Kidney (tissue), 14 donors: ENCODE data around the gene CYP2A7. TPM values are rescaled to one million over a fixed set of nuclear protein-coding genes. Genes with fewer than 3 reads are reported as not detected.
"Not testable (repeated sequence)": the region's sequence is repeated elsewhere in the genome, so short reads cannot be mapped to it uniquely, and the experiment has no call there.

Source experiments
- DNase-seq, 5 donors: peaks; one replicate each; pipeline ENCODE4 v3.0.0-alpha.2; 2013 to 2020
- FAIRE-seq: peaks from 2 replicates; lab custom pipeline; 2012; peaks lifted over from hg19 to GRCh38; lab: Jason Lieb, UNC
- H3K27ac ChIP-seq, 2 donors: one replicate each; pipeline ENCODE4 v1.7.0; 2013; ENCODE audit warnings: low read depth in 2 of 2, low read length in 2 of 2, inconsistent platforms in 1 of 2
- H3K27me3 ChIP-seq: one replicate; pipeline ENCODE4 v1.7.1; 2013; ENCODE audit warnings: low read length, inconsistent platforms; ENCODE audit not compliant: control insufficient read depth, insufficient read depth
- H3K36me3 ChIP-seq, 3 donors: one replicate each; pipeline versions ENCODE4 v1.7.0 to v1.7.1; 2013; ENCODE audit warnings: low read length in 3 of 3, control low read depth in 1 of 3, inconsistent platforms in 1 of 3; ENCODE audit not compliant: insufficient read depth in 3 of 3, control insufficient read depth in 2 of 3
- H3K4me1 ChIP-seq, 3 donors: one replicate each; pipeline versions ENCODE4 v1.7.0 to v1.7.1; 2013; ENCODE audit warnings: low read length in 3 of 3, inconsistent platforms in 1 of 3, low read depth in 1 of 3; ENCODE audit not compliant: control insufficient read depth in 2 of 3, insufficient read depth in 2 of 3
- H3K4me3 ChIP-seq, 3 donors: one replicate each; pipeline versions ENCODE4 v1.7.0 to v1.8.1; 2013; ENCODE audit warnings: low read length in 3 of 3, control low read depth in 1 of 3, inconsistent platforms in 1 of 3
- H3K9ac ChIP-seq, 3 donors: one replicate each; pipeline versions ENCODE4 v1.7.0 to v1.7.1; 2013; ENCODE audit warnings: low read length in 3 of 3, control low read depth in 1 of 3, inconsistent platforms in 1 of 3
- H3K9me3 ChIP-seq, 3 donors: one replicate each; pipeline versions ENCODE4 v1.7.0 to v1.7.1; 2013; ENCODE audit warnings: low read length in 3 of 3, control low read depth in 1 of 3, inconsistent platforms in 1 of 3; ENCODE audit not compliant: control insufficient read depth in 2 of 3, insufficient read depth in 1 of 3
- CTCF ChIP-seq: IDR thresholded peaks from 3 replicates; pipeline ENCODE4 v1.5.1; 2012; ENCODE audit warnings: mild to moderate bottlenecking, moderate library complexity, borderline replicate concordance; ENCODE audit not compliant: insufficient read depth; ENCODE audit errors: extremely low read depth
- intact Hi-C: fragments of 100-400 bp; cut with DNase I; formaldehyde crosslinking; loops from one replicate; pipeline ENCODE4 v1.11.1; 2022
- polyA plus RNA-seq: library from polyadenylated mRNA; stranded (reverse); fragments of 350-450 nt; fragmentation: Illumina TruSeq; extraction: RNeasy Lipid Tissue Mini Kit (QIAGEN cat#74804); gene quantifications from one replicate; pipeline ENCODE4 v1.2.3, GENCODE V29; 2014; ENCODE audit warnings: low read depth, low replicate concordance; ENCODE audit not compliant: insufficient read depth
- total RNA-seq: library from RNA; stranded (reverse); fragmentation: NEBNext Ultra II Directional; extraction: Animal tissue kit (Norgen Biotek cat#: 25700); gene quantifications from one replicate; pipeline ENCODE4 v1.2.1, GENCODE V29; 2021
- donor health status: control.
- donor health status: control.
- donor health status: control.
- donor health status: control.
- donor health status: control.
- donor health status: DM: yes; HTN: yes; CAD: no.
- donor health status: Normal renal cell carcinoma (clear cell type).

CYP2A7 gene
- total and polyA plus RNA-seq, 2 donors from 2014 or later: not detected

GRCh38 chr19:40920300-40921004 is 38.4 kb upstream of the CYP2A7 start:
- TF ChIP-seq CTCF: no peak
- Histone ChIP-seq H3K4me1 (no peaks in the 10 kb centered on the region), H3K4me3 (no peak overlapping the region), H3K9ac (no peak overlapping the region), H3K27ac (no peak overlapping the region), H3K9me3 (peaks cover 0 to 7% (median 2%) of the 10 kb centered on the region in 3 donors), H3K36me3 (no peaks in the 10 kb centered on the region), H3K27me3 (no peaks in the 10 kb centered on the region)
- FAIRE-seq (no peak), DNase-seq (no peak)
- intact Hi-C loops: no loop called here

- H3K36me3 ChIP-seq, H3K9ac ChIP-seq, FAIRE-seq, H3K27ac ChIP-seq, H3K9me3 ChIP-seq, H3K4me1 ChIP-seq, intact Hi-C loops, DNase-seq, H3K27me3 ChIP-seq, H3K4me3 ChIP-seq: not testable (repeated sequence)
These were observed 37.7 kb upstream of the CYP2A7 start for GRCh38 chr19:40919530-40920299.

GRCh38 chr19:40918303-40918702 is 36.3 kb upstream of the CYP2A7 start:
- intact Hi-C loops, H3K4me1 ChIP-seq, H3K9me3 ChIP-seq, DNase-seq, H3K36me3 ChIP-seq, H3K27ac ChIP-seq, H3K9ac ChIP-seq, H3K27me3 ChIP-seq, H3K4me3 ChIP-seq, FAIRE-seq: not testable (repeated sequence)

GRCh38 chr19:40908976-40909375 is 26.9 kb upstream of the CYP2A7 start:
- no peak for FAIRE-seq

More at GRCh38 chr19:40908976-40909375, 26.9 kb upstream of the CYP2A7 start:
- no peaks in the 10 kb centered on the region for H3K27me3 ChIP-seq
- no peaks in the 10 kb centered on the region for H3K36me3 ChIP-seq
- DNase-seq: no peak
- no peak overlapping the region for H3K27ac ChIP-seq
- H3K9me3 ChIP-seq: no peaks in the 10 kb centered on the region
- H3K4me3 ChIP-seq: no peak overlapping the region
- H3K4me1 ChIP-seq: no peaks in the 10 kb centered on the region
- no peak for TF ChIP-seq CTCF
- no peak overlapping the region for H3K9ac ChIP-seq
- intact Hi-C loops: no loop called here
